ENCODE results near the gene CASTOR1.

DNA sequence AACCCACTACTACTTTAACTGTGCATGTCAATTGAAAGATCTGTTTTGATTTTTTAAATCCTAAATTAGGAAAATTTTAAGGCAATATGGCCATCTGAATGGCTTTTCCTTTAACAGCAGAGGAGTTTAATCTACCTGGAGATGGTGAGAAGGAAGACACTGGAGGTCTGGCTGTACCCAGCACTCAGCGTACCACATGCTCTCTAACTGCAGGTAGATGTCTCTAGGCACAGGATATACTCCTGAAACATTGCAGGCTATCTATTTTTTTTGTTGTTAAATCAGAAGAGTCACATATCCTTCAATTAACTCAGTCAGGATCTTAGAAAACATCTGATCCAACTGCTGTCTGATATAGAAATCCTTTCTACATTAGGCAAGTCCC lies 17.3 kb upstream of the CASTOR1 start:
- TF ChIP-seq, protein P1, sequence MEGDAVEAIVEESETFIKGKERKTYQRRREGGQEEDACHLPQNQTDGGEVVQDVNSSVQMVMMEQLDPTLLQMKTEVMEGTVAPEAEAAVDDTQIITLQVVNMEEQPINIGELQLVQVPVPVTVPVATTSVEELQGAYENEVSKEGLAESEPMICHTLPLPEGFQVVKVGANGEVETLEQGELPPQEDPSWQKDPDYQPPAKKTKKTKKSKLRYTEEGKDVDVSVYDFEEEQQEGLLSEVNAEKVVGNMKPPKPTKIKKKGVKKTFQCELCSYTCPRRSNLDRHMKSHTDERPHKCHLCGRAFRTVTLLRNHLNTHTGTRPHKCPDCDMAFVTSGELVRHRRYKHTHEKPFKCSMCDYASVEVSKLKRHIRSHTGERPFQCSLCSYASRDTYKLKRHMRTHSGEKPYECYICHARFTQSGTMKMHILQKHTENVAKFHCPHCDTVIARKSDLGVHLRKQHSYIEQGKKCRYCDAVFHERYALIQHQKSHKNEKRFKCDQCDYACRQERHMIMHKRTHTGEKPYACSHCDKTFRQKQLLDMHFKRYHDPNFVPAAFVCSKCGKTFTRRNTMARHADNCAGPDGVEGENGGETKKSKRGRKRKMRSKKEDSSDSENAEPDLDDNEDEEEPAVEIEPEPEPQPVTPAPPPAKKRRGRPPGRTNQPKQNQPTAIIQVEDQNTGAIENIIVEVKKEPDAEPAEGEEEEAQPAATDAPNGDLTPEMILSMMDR (conservative IDR thresholded peaks at IDR 0.05 in 1 of 2, IDR thresholded peaks at IDR 0.05 in 1 of 2; ENCODE audit: low read depth in 1 of 2, low read length in 2 of 2), result no peak
- TF ChIP-seq EZH2 (IDR thresholded peaks at IDR 0.05; ENCODE audit: low read length, missing control alignments), result no peak

Measured in fibroblast of lung (primary cell).